ENCODE data around the gene RNF141.

The RNF141 gene

GRCh38 chr11:10540915-10541560, at the start of gene RNF141:
Gene RNF141, minus strand, starts transcription at chr11:10541187. Its CDS starts 7,029 bp downstream, at chr11:10534158.
- Mint-ChIP-seq H3K36me3 (ENCODE audit: low read depth) (no peaks in the 10 kb centered on the region), H3K4me1 (ENCODE audit: low read depth) (peaks cover 25% of the 10 kb centered on the region), H3K27me3 (ENCODE audit: low read depth) (no peaks in the 10 kb centered on the region), H3K4me3 (peak within 1 kb of the TSS; percentile 88), H3K27ac (peak within 1 kb of the TSS; percentile 76), H3K9me3 (no peaks in the 10 kb centered on the region)

GRCh38 chr11:10590218-10590915, 49.4 kb upstream of the RNF141 start:
- H3K9me3 Mint-ChIP-seq: no peaks in the 10 kb centered on the region
- no peak overlapping the region for H3K27ac Mint-ChIP-seq
- H3K4me3 Mint-ChIP-seq: no peak overlapping the region
- H3K27me3 Mint-ChIP-seq (ENCODE audit: low read depth): peaks cover 4% of the 10 kb centered on the region
- peaks cover 10% of the 10 kb centered on the region for H3K4me1 Mint-ChIP-seq (ENCODE audit: low read depth)
- no peaks in the 10 kb centered on the region for H3K36me3 Mint-ChIP-seq (ENCODE audit: low read depth)

- H3K9me3 Mint-ChIP-seq: no peaks in the 10 kb centered on the region
- peaks cover 4% of the 10 kb centered on the region for H3K27me3 Mint-ChIP-seq (ENCODE audit: low read depth)
- H3K4me1 Mint-ChIP-seq (ENCODE audit: low read depth): peaks cover 10% of the 10 kb centered on the region
- no peaks in the 10 kb centered on the region for H3K36me3 Mint-ChIP-seq (ENCODE audit: low read depth)
- H3K27ac Mint-ChIP-seq: no peak overlapping the region
- no peak overlapping the region for H3K4me3 Mint-ChIP-seq
Measured at GRCh38 chr11:10588904-10589303, 47.9 kb upstream of the RNF141 start.

- no peak overlapping the region for H3K27ac Mint-ChIP-seq
- no peaks in the 10 kb centered on the region for H3K9me3 Mint-ChIP-seq
- H3K36me3 Mint-ChIP-seq (ENCODE audit: low read depth): no peaks in the 10 kb centered on the region
- peaks cover 10% of the 10 kb centered on the region for H3K4me1 Mint-ChIP-seq (ENCODE audit: low read depth)
- H3K4me3 Mint-ChIP-seq: no peak overlapping the region
- peaks cover 13% of the 10 kb centered on the region for H3K27me3 Mint-ChIP-seq (ENCODE audit: low read depth)
Measured at GRCh38 chr11:10587995-10588394, 47.0 kb upstream of the RNF141 start.

- H3K4me1 Mint-ChIP-seq (ENCODE audit: low read depth): peaks cover 10% of the 10 kb centered on the region
Measured at GRCh38 chr11:10587388-10587787, 46.4 kb upstream of the RNF141 start.

GRCh38 chr11:10584071-10584501, 43.1 kb upstream of the RNF141 start:
- H3K27me3 Mint-ChIP-seq (ENCODE audit: low read depth): peaks cover 14% of the 10 kb centered on the region
- H3K4me1 Mint-ChIP-seq (ENCODE audit: low read depth): peaks cover 8% of the 10 kb centered on the region
- H3K9me3 Mint-ChIP-seq: no peaks in the 10 kb centered on the region
- no peak overlapping the region for H3K27ac Mint-ChIP-seq
- H3K36me3 Mint-ChIP-seq (ENCODE audit: low read depth): no peaks in the 10 kb centered on the region
- H3K4me3 Mint-ChIP-seq: no peak overlapping the region

More at GRCh38 chr11:10587388-10587787, 46.4 kb upstream of the RNF141 start:
- no peaks in the 10 kb centered on the region for H3K9me3 Mint-ChIP-seq
- H3K4me3 Mint-ChIP-seq: no peak overlapping the region
- no peaks in the 10 kb centered on the region for H3K36me3 Mint-ChIP-seq (ENCODE audit: low read depth)
- H3K27ac Mint-ChIP-seq: no peak overlapping the region
- peaks cover 15% of the 10 kb centered on the region for H3K27me3 Mint-ChIP-seq (ENCODE audit: low read depth)

GRCh38 chr11:10581481-10582019, 40.6 kb upstream of the RNF141 start:
- Mint-ChIP-seq H3K27me3 (ENCODE audit: low read depth) (peaks cover 26% of the 10 kb centered on the region), H3K4me1 (ENCODE audit: low read depth) (no peaks in the 10 kb centered on the region), H3K27ac (no peak overlapping the region), H3K4me3 (no peak overlapping the region), H3K9me3 (no peaks in the 10 kb centered on the region), H3K36me3 (ENCODE audit: low read depth) (no peaks in the 10 kb centered on the region)

GRCh38 chr11:10580623-10581022, 39.6 kb upstream of the RNF141 start:
- H3K36me3 Mint-ChIP-seq (ENCODE audit: low read depth): no peaks in the 10 kb centered on the region
- no peak overlapping the region for H3K4me3 Mint-ChIP-seq
- H3K27me3 Mint-ChIP-seq (ENCODE audit: low read depth): peaks cover 26% of the 10 kb centered on the region
- no peaks in the 10 kb centered on the region for H3K9me3 Mint-ChIP-seq
- no peak overlapping the region for H3K27ac Mint-ChIP-seq
- no peaks in the 10 kb centered on the region for H3K4me1 Mint-ChIP-seq (ENCODE audit: low read depth)

GRCh38 chr11:10579700-10580099, 38.7 kb upstream of the RNF141 start:
- H3K9me3 Mint-ChIP-seq: no peaks in the 10 kb centered on the region
- no peak overlapping the region for H3K27ac Mint-ChIP-seq
- no peaks in the 10 kb centered on the region for H3K4me1 Mint-ChIP-seq (ENCODE audit: low read depth)
- no peaks in the 10 kb centered on the region for H3K36me3 Mint-ChIP-seq (ENCODE audit: low read depth)
- H3K4me3 Mint-ChIP-seq: no peak overlapping the region
- H3K27me3 Mint-ChIP-seq (ENCODE audit: low read depth): peaks cover 26% of the 10 kb centered on the region

- no peak overlapping the region for H3K4me3 Mint-ChIP-seq
- H3K36me3 Mint-ChIP-seq (ENCODE audit: low read depth): no peaks in the 10 kb centered on the region
- no peaks in the 10 kb centered on the region for H3K9me3 Mint-ChIP-seq
- no peaks in the 10 kb centered on the region for H3K4me1 Mint-ChIP-seq (ENCODE audit: low read depth)
- H3K27ac Mint-ChIP-seq: no peak overlapping the region
- peaks cover 29% of the 10 kb centered on the region for H3K27me3 Mint-ChIP-seq (ENCODE audit: low read depth)
Measured at GRCh38 chr11:10576035-10576398, 35.0 kb upstream of the RNF141 start.

- H3K4me3 Mint-ChIP-seq: no peak overlapping the region
- no peaks in the 10 kb centered on the region for H3K36me3 Mint-ChIP-seq (ENCODE audit: low read depth)
- no peaks in the 10 kb centered on the region for H3K9me3 Mint-ChIP-seq
- H3K27ac Mint-ChIP-seq: no peak overlapping the region
- no peaks in the 10 kb centered on the region for H3K4me1 Mint-ChIP-seq (ENCODE audit: low read depth)
- H3K27me3 Mint-ChIP-seq (ENCODE audit: low read depth): peaks cover 29% of the 10 kb centered on the region
Measured at GRCh38 chr11:10575346-10576034, 34.5 kb upstream of the RNF141 start.

GRCh38 chr11:10573556-10573955, 32.6 kb upstream of the RNF141 start:
- H3K27me3 Mint-ChIP-seq (ENCODE audit: low read depth): peaks cover 30% of the 10 kb centered on the region
- H3K9me3 Mint-ChIP-seq: no peaks in the 10 kb centered on the region
- no peaks in the 10 kb centered on the region for H3K36me3 Mint-ChIP-seq (ENCODE audit: low read depth)
- H3K27ac Mint-ChIP-seq: no peak overlapping the region
- no peaks in the 10 kb centered on the region for H3K4me1 Mint-ChIP-seq (ENCODE audit: low read depth)
- no peak overlapping the region for H3K4me3 Mint-ChIP-seq

- H3K9me3 Mint-ChIP-seq: no peaks in the 10 kb centered on the region
- peaks cover 30% of the 10 kb centered on the region for H3K27me3 Mint-ChIP-seq (ENCODE audit: low read depth)
- H3K36me3 Mint-ChIP-seq (ENCODE audit: low read depth): no peaks in the 10 kb centered on the region
- no peaks in the 10 kb centered on the region for H3K4me1 Mint-ChIP-seq (ENCODE audit: low read depth)
- H3K27ac Mint-ChIP-seq: no peak overlapping the region
- H3K4me3 Mint-ChIP-seq: no peak overlapping the region
Measured at GRCh38 chr11:10573028-10573427, 32.0 kb upstream of the RNF141 start.

GRCh38 chr11:10572533-10572932, 31.5 kb upstream of the RNF141 start:
- H3K27me3 Mint-ChIP-seq (ENCODE audit: low read depth): peaks cover 30% of the 10 kb centered on the region
- no peaks in the 10 kb centered on the region for H3K4me1 Mint-ChIP-seq (ENCODE audit: low read depth)
- H3K4me3 Mint-ChIP-seq: no peak overlapping the region
- H3K36me3 Mint-ChIP-seq (ENCODE audit: low read depth): no peaks in the 10 kb centered on the region
- no peak overlapping the region for H3K27ac Mint-ChIP-seq
- no peaks in the 10 kb centered on the region for H3K9me3 Mint-ChIP-seq
